Panc1 (cell line): ENCODE data around the gene SNRPA.

Experiments
- POLR2AphosphoS5 ChIP-seq: IDR thresholded peaks from 2 replicates; pipeline ENCODE4 v1.6.1; 2012; ENCODE audit warnings: mild to moderate bottlenecking, low read depth, low read length, moderate library complexity
- SIN3A ChIP-seq: IDR thresholded peaks from 2 replicates; pipeline ENCODE4 v1.6.1; 2012; ENCODE audit warnings: low read depth, mild to moderate bottlenecking, low read length, moderate library complexity, borderline replicate concordance; ENCODE audit not compliant: insufficient read depth
- TCF7L2 ChIP-seq: IDR thresholded peaks from 2 replicates; pipeline ENCODE4 v1.6.1; 2011; ENCODE audit warnings: mild to moderate bottlenecking, low read depth, low read length, inconsistent platforms
- TF ChIP-seq, protein P1 (sequence below): fragments of 450-650 bp; IDR thresholded peaks from 2 replicates; pipeline ENCODE4 v1.5.1; 2017; ENCODE audit warnings: mild to moderate bottlenecking
- TF ChIP-seq, protein P2 (sequence below), 2 experiments: IDR thresholded peaks; 2 replicates each; pipeline ENCODE4 v1.6.1; 2011 to 2012; ENCODE audit warnings: low read depth in 2 of 2, control low read depth in 1 of 2, low read length in 1 of 2, mild to moderate bottlenecking in 1 of 2, moderate library complexity in 1 of 2; ENCODE audit not compliant: insufficient read depth in 1 of 2

DNA sequence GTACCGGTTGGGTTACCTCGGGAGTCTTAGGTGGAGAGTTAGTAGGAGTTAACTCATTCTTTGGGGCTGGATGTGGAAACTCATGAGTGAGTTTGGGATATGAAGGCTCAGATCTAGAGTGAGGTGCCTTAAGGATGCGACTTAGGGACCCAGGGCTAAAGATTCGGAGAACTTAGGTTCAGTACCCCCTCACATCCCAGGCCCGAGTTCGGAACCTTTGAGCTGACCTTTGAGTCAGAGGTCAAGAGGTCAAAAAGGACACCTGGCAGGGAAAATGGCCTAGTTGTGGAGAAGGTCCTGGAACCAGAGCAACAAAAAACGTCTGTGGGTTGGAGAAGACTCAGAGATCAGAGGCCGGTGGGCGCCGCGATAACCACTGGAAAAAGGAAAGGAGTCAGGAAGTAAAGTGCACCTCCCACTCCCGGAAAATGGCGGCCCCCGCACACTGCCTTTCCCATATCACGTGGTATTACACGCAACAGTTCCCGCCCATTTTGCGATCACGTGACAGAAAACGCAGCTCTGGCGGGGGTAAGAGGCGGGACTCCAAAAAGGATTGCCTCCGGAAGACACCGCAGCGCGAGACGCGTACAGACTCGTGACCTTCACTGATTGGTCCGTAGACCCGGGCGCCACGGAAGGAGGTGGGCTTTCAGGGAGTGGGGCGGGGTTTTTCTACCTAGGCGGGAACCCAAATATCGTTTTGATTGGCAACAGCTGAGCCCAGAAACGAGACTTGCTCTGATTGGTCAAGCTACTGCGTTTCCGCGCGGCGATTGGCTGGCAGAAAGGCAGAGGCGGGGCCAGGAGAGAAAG is 737 bp upstream of the SNRPA start, which contains the start of gene ACTMAP:
- TF ChIP-seq, protein P1, sequence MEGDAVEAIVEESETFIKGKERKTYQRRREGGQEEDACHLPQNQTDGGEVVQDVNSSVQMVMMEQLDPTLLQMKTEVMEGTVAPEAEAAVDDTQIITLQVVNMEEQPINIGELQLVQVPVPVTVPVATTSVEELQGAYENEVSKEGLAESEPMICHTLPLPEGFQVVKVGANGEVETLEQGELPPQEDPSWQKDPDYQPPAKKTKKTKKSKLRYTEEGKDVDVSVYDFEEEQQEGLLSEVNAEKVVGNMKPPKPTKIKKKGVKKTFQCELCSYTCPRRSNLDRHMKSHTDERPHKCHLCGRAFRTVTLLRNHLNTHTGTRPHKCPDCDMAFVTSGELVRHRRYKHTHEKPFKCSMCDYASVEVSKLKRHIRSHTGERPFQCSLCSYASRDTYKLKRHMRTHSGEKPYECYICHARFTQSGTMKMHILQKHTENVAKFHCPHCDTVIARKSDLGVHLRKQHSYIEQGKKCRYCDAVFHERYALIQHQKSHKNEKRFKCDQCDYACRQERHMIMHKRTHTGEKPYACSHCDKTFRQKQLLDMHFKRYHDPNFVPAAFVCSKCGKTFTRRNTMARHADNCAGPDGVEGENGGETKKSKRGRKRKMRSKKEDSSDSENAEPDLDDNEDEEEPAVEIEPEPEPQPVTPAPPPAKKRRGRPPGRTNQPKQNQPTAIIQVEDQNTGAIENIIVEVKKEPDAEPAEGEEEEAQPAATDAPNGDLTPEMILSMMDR, result no peak
- no peak; the same call in none of the 2 replicates for TF ChIP-seq POLR2AphosphoS5
- TF ChIP-seq, protein P2, sequence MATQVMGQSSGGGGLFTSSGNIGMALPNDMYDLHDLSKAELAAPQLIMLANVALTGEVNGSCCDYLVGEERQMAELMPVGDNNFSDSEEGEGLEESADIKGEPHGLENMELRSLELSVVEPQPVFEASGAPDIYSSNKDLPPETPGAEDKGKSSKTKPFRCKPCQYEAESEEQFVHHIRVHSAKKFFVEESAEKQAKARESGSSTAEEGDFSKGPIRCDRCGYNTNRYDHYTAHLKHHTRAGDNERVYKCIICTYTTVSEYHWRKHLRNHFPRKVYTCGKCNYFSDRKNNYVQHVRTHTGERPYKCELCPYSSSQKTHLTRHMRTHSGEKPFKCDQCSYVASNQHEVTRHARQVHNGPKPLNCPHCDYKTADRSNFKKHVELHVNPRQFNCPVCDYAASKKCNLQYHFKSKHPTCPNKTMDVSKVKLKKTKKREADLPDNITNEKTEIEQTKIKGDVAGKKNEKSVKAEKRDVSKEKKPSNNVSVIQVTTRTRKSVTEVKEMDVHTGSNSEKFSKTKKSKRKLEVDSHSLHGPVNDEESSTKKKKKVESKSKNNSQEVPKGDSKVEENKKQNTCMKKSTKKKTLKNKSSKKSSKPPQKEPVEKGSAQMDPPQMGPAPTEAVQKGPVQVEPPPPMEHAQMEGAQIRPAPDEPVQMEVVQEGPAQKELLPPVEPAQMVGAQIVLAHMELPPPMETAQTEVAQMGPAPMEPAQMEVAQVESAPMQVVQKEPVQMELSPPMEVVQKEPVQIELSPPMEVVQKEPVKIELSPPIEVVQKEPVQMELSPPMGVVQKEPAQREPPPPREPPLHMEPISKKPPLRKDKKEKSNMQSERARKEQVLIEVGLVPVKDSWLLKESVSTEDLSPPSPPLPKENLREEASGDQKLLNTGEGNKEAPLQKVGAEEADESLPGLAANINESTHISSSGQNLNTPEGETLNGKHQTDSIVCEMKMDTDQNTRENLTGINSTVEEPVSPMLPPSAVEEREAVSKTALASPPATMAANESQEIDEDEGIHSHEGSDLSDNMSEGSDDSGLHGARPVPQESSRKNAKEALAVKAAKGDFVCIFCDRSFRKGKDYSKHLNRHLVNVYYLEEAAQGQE (IDR thresholded peaks at IDR 0.05; ENCODE audit: insufficient read depth in 1 of 2, low read depth in 2 of 2, low read length in 1 of 2), result no peak
- no peak; the same call in 1 of the 2 replicates for TF ChIP-seq SIN3A
- no peak for TF ChIP-seq TCF7L2
